ENCODE results near the gene CELSR3. TPM values are rescaled to one million over a fixed set of nuclear protein-coding genes. Genes with fewer than 3 reads are reported as not detected.

The CELSR3 gene
- polyA plus RNA-seq, 3 donors, result 1.2 to 1.6 (median 1.3) TPM

GRCh38 chr3:48663489-48664312, 1.0 kb upstream of the CELSR3 start:
- peak; percentile 95 for DNase-seq

- no peak for DNase-seq
Observed at GRCh38 chr3:48662145-48662752, 437 bp downstream of the CELSR3 start.

- peak; percentile 48 for DNase-seq
Observed at GRCh38 chr3:48661501-48662144, 1.1 kb downstream of the CELSR3 start.

GRCh38 chr3:48660800-48661400, 1.8 kb downstream of the CELSR3 start:
- DNase-seq, result no peak

- no peak for DNase-seq
Observed at GRCh38 chr3:48656841-48657281, 5.8 kb downstream of the CELSR3 start.

GRCh38 chr3:48656061-48656840, 6.4 kb downstream of the CELSR3 start:
- DNase-seq, result peak; percentile 74

GRCh38 chr3:48655606-48656005, 7.1 kb downstream of the CELSR3 start:
- no peak for DNase-seq

GRCh38 chr3:48655063-48655462, 7.6 kb downstream of the CELSR3 start:
- no peak for DNase-seq

- no peak for DNase-seq
Observed at GRCh38 chr3:48652923-48653715, 9.6 kb downstream of the CELSR3 start.

- no peak for DNase-seq
Observed at GRCh38 chr3:48651771-48652170, 10.9 kb downstream of the CELSR3 start.

GRCh38 chr3:48650723-48651122, 12.0 kb downstream of the CELSR3 start:
- no peak for DNase-seq

- no peak for DNase-seq
Observed at GRCh38 chr3:48648188-48648850, 14.4 kb downstream of the CELSR3 start.

GRCh38 chr3:48647714-48648113, 15.0 kb downstream of the CELSR3 start:
- DNase-seq, result no peak

GRCh38 chr3:48644898-48645760, 17.6 kb downstream of the CELSR3 start:
- DNase-seq, result no peak

GRCh38 chr3:48642605-48643004, 20.1 kb downstream of the CELSR3 start:
- DNase-seq, result no peak

GRCh38 chr3:48641396-48641795, 21.3 kb downstream of the CELSR3 start:
- no peak for DNase-seq

- DNase-seq, result no peak
Observed at GRCh38 chr3:48639944-48640606, 22.6 kb downstream of the CELSR3 start.

- no peak for DNase-seq
Observed at GRCh38 chr3:48637305-48637704, 25.4 kb downstream of the CELSR3 start.
